ENCODE data around the gene MRI1.
"Not testable (repeated sequence)": the region's sequence is repeated elsewhere in the genome, so short reads cannot be mapped to it uniquely, and the experiment has no call there.

Gene MRI1

DNA sequence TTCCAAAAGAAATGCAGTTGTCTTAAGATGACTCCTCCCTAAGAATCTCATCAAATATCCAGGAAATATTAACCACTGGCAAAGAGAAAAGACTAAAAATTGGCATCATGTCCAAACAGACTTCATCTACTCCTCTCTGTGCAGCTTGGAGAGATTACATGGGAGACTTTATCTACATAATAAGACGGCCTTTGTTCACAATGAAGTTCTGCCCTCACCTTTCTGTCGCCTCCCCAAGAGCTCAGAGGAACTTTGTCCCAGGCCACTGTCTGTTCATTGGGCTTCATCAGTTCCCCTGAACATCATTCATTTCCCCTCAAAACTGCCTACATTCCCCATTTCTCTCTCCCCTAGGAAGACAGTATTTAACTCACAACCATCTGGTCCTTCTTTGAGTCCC lies 22.4 kb upstream of the MRI1 start:
- H3K4me3 ChIP-seq (ENCODE audit: low read length) = no peak overlapping the region
- peaks cover 4% of the 10 kb centered on the region for H3K4me1 ChIP-seq (ENCODE audit: control insufficient read depth, insufficient read depth, low read length)

GRCh38 chr19:13742756-13743155 lies 21.6 kb upstream of the MRI1 start:
- Histone ChIP-seq H3K4me1 (ENCODE audit: control insufficient read depth, insufficient read depth, low read length) (peaks cover 4% of the 10 kb centered on the region), H3K36me3 (ENCODE audit: control insufficient read depth, insufficient read depth, low read length) (no peaks in the 10 kb centered on the region), H3K9me3 (ENCODE audit: control insufficient read depth, low read length) (no peaks in the 10 kb centered on the region), H3K27me3 (ENCODE audit: control insufficient read depth, insufficient read depth, low read length) (no peaks in the 10 kb centered on the region), H3K4me3 (ENCODE audit: low read length) (no peak overlapping the region), H3K9ac (ENCODE audit: low read length) (no peak overlapping the region)

More for the DNA sequence above, 22.4 kb upstream of the MRI1 start:
- no peaks in the 10 kb centered on the region for H3K27me3 ChIP-seq (ENCODE audit: control insufficient read depth, insufficient read depth, low read length)
- H3K9ac ChIP-seq (ENCODE audit: low read length) = no peak overlapping the region
- H3K36me3 ChIP-seq (ENCODE audit: control insufficient read depth, insufficient read depth, low read length) = no peaks in the 10 kb centered on the region
- H3K9me3 ChIP-seq (ENCODE audit: control insufficient read depth, low read length) = no peaks in the 10 kb centered on the region

DNA sequence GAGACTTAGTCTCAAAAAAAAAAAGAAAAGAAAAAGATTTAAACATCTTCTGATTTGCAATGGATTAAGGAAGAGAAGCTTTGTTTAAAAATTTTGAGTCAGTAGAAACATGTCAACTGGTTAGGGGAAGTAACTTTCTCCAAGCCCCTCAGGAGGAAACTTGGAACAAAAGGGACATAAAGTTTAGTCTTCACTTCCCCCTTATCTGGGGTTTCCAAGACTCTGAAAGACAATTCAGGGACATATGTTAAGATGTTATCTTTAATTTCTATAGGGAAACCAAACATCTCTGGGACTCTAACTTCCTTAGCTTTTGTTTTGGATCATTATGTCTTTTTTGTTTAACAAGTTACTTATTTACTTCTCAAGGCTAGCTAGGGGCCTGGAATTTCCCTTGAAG lies 20.1 kb upstream of the MRI1 start:
- no peaks in the 10 kb centered on the region for H3K9me3 ChIP-seq (ENCODE audit: control insufficient read depth, low read length)
- H3K9ac ChIP-seq (ENCODE audit: low read length) = no peak overlapping the region
- no peaks in the 10 kb centered on the region for H3K27me3 ChIP-seq (ENCODE audit: control insufficient read depth, insufficient read depth, low read length)
- peaks cover 4% of the 10 kb centered on the region for H3K4me1 ChIP-seq (ENCODE audit: control insufficient read depth, insufficient read depth, low read length)
- H3K4me3 ChIP-seq (ENCODE audit: low read length) = no peak overlapping the region
- no peaks in the 10 kb centered on the region for H3K36me3 ChIP-seq (ENCODE audit: control insufficient read depth, insufficient read depth, low read length)

DNA sequence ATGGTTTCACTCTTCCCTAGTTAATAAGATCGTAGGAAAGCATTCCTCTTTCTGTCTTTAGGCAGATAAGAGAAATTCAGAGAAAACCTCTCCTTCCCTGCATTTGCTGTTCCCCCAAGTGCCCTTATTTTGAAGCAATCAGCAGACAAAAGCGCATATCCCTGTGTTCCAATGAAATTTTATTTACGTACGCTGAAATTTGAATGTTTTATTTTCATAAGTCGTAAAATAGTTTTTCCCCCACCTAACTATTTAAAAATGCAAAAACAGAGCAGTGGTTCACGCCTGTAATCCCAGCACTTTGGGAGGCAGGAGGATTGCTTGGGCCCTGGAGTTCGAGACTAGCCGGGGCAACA lies 17.2 kb upstream of the MRI1 start:
- no peak overlapping the region for H3K9ac ChIP-seq (ENCODE audit: low read length)
- H3K36me3 ChIP-seq (ENCODE audit: control insufficient read depth, insufficient read depth, low read length) = no peaks in the 10 kb centered on the region
- H3K9me3 ChIP-seq (ENCODE audit: control insufficient read depth, low read length) = no peaks in the 10 kb centered on the region
- no peaks in the 10 kb centered on the region for H3K4me1 ChIP-seq (ENCODE audit: control insufficient read depth, insufficient read depth, low read length)
- no peaks in the 10 kb centered on the region for H3K27me3 ChIP-seq (ENCODE audit: control insufficient read depth, insufficient read depth, low read length)
- peak overlapping the region; percentile 41 for H3K4me3 ChIP-seq (ENCODE audit: low read length)

- Histone ChIP-seq H3K9ac (ENCODE audit: low read length) (peak overlapping the region; percentile 100), H3K36me3 (ENCODE audit: control insufficient read depth, insufficient read depth, low read length) (no peaks in the 10 kb centered on the region), H3K4me3 (ENCODE audit: low read length) (peak overlapping the region; percentile 91), H3K27me3 (ENCODE audit: control insufficient read depth, insufficient read depth, low read length) (no peaks in the 10 kb centered on the region), H3K4me1 (ENCODE audit: control insufficient read depth, insufficient read depth, low read length) (no peaks in the 10 kb centered on the region), H3K9me3 (ENCODE audit: control insufficient read depth, low read length) (no peaks in the 10 kb centered on the region)
Observed at GRCh38 chr19:13748169-13748828, 16.0 kb upstream of the MRI1 start.

DNA sequence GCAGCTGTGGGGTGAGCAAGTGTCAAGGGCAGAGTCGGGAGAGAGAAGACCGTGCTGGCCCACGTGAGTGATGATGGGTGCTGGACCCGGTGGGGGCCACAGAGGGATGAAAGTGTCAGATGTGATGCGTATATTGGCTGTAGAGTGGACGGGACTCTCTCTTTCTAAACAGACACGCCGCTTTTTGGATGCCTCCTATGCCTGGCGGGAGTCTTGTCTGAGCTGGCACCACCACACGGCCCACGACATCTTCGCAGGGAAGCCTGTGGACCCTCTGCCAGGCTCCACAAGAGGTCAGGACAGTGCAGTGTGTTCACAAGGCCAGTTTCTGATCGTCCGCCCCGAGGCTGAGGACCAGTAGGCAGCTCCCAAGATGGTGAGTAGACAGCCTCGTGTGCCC lies 12.9 kb upstream of the MRI1 start:
- Histone ChIP-seq H3K9me3 (ENCODE audit: control insufficient read depth, low read length) (no peaks in the 10 kb centered on the region), H3K36me3 (ENCODE audit: control insufficient read depth, insufficient read depth, low read length) (peaks cover 7% of the 10 kb centered on the region), H3K4me3 (ENCODE audit: low read length) (no peak overlapping the region), H3K27me3 (ENCODE audit: control insufficient read depth, insufficient read depth, low read length) (no peaks in the 10 kb centered on the region), H3K4me1 (ENCODE audit: control insufficient read depth, insufficient read depth, low read length) (no peaks in the 10 kb centered on the region), H3K9ac (ENCODE audit: low read length) (no peak overlapping the region)

- H3K4me1 ChIP-seq (ENCODE audit: control insufficient read depth, insufficient read depth, low read length); H3K4me3 ChIP-seq (ENCODE audit: low read length); H3K9ac ChIP-seq (ENCODE audit: low read length); H3K9me3 ChIP-seq (ENCODE audit: control insufficient read depth, low read length); H3K27me3 ChIP-seq (ENCODE audit: control insufficient read depth, insufficient read depth, low read length): not testable (repeated sequence)
- H3K36me3 ChIP-seq (ENCODE audit: control insufficient read depth, insufficient read depth, low read length) = peaks cover 21% of the 10 kb centered on the region
Observed at GRCh38 chr19:13753622-13754021, 10.7 kb upstream of the MRI1 start.

- no peaks in the 10 kb centered on the region for H3K9me3 ChIP-seq (ENCODE audit: control insufficient read depth, low read length)
- H3K4me1 ChIP-seq (ENCODE audit: control insufficient read depth, insufficient read depth, low read length) = no peaks in the 10 kb centered on the region
- H3K9ac ChIP-seq (ENCODE audit: low read length) = no peak overlapping the region
- H3K27me3 ChIP-seq (ENCODE audit: control insufficient read depth, insufficient read depth, low read length) = no peaks in the 10 kb centered on the region
- H3K4me3 ChIP-seq (ENCODE audit: low read length) = no peak overlapping the region
- peaks cover 21% of the 10 kb centered on the region for H3K36me3 ChIP-seq (ENCODE audit: control insufficient read depth, insufficient read depth, low read length)
Observed at GRCh38 chr19:13756210-13756609, 8.1 kb upstream of the MRI1 start.

DNA sequence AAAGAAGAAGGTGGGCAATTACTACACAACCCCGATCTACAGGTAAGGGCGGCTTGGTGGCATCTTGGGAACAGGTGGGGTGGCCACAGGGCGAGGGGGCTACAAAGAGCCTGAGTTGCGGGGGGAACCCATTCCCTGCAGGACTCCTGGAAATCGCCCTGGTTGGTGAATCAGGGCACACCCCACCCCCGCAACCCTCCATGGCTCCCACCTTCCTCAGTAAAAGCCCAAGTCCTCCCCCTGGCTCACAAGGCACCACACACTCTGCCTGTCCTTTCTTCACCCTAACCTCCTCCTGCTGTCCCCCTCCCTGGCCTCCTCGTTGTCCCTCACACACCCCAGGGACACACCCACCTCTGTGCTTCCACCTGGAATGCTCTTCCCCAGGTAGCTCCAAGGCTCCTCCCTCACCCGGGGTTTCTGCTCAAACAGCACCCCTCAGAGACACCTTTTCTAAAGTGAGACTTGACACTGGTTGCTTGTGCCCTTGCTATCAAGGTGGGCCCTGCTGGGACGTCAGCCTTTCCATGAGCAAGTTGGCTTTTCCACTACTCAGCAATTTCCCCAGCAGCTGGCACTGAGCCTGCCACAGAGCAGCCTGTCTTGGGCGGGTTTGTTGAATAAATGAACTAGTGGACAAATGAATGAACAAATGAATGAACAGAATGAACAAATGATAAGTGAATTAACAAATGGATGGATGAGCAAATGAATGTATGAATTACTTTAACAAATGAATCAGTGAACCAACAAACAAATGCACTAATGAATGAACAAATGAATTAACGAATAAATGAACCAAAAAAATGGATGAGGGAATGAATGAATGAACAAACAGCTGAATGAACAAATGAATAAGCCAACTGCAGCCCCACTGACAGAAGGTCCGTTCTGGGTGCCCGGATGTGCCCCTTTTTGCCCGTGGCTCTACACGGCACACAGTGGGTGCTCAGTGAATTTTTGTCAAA lies 6.2 kb upstream of the MRI1 start:
- H3K36me3 ChIP-seq (ENCODE audit: control insufficient read depth, insufficient read depth, low read length) = peaks cover 21% of the 10 kb centered on the region
- H3K9me3 ChIP-seq (ENCODE audit: control insufficient read depth, low read length) = no peaks in the 10 kb centered on the region
- H3K4me1 ChIP-seq (ENCODE audit: control insufficient read depth, insufficient read depth, low read length) = no peaks in the 10 kb centered on the region
- no peak overlapping the region for H3K9ac ChIP-seq (ENCODE audit: low read length)
- H3K4me3 ChIP-seq (ENCODE audit: low read length) = no peak overlapping the region
- H3K27me3 ChIP-seq (ENCODE audit: control insufficient read depth, insufficient read depth, low read length) = no peaks in the 10 kb centered on the region

GRCh38 chr19:13758795-13759194 lies 5.5 kb upstream of the MRI1 start:
- H3K36me3 ChIP-seq (ENCODE audit: control insufficient read depth, insufficient read depth, low read length) = peaks cover 21% of the 10 kb centered on the region
- H3K9me3 ChIP-seq (ENCODE audit: control insufficient read depth, low read length) = no peaks in the 10 kb centered on the region

GRCh38 chr19:13761423-13761822 lies 2.9 kb upstream of the MRI1 start:
- H3K4me3 ChIP-seq (ENCODE audit: low read length) = no peak overlapping the region
- peaks cover 12% of the 10 kb centered on the region for H3K4me1 ChIP-seq (ENCODE audit: control insufficient read depth, insufficient read depth, low read length)
- peaks cover 13% of the 10 kb centered on the region for H3K36me3 ChIP-seq (ENCODE audit: control insufficient read depth, insufficient read depth, low read length)
- H3K9me3 ChIP-seq (ENCODE audit: control insufficient read depth, low read length) = no peaks in the 10 kb centered on the region
- no peaks in the 10 kb centered on the region for H3K27me3 ChIP-seq (ENCODE audit: control insufficient read depth, insufficient read depth, low read length)
- H3K9ac ChIP-seq (ENCODE audit: low read length) = no peak overlapping the region

More at GRCh38 chr19:13758795-13759194, 5.5 kb upstream of the MRI1 start:
- H3K4me3 ChIP-seq (ENCODE audit: low read length) = no peak overlapping the region
- no peaks in the 10 kb centered on the region for H3K27me3 ChIP-seq (ENCODE audit: control insufficient read depth, insufficient read depth, low read length)
- H3K9ac ChIP-seq (ENCODE audit: low read length) = no peak overlapping the region
- H3K4me1 ChIP-seq (ENCODE audit: control insufficient read depth, insufficient read depth, low read length) = peaks cover 2% of the 10 kb centered on the region

- Histone ChIP-seq H3K9ac (ENCODE audit: low read length) (no peak overlapping the region), H3K4me1 (ENCODE audit: control insufficient read depth, insufficient read depth, low read length) (peaks cover 12% of the 10 kb centered on the region), H3K36me3 (ENCODE audit: control insufficient read depth, insufficient read depth, low read length) (peaks cover 6% of the 10 kb centered on the region), H3K27me3 (ENCODE audit: control insufficient read depth, insufficient read depth, low read length) (no peaks in the 10 kb centered on the region), H3K9me3 (ENCODE audit: control insufficient read depth, low read length) (no peaks in the 10 kb centered on the region), H3K4me3 (ENCODE audit: low read length) (no peak overlapping the region)
Observed at GRCh38 chr19:13762635-13763235, 1.6 kb upstream of the MRI1 start.
